GM21723 (cell line): ENCODE measurements around the gene PLCB1.

ENCODE experiments used
- ATAC-seq: cut with Tn5 transposase; IDR thresholded peaks from one replicate; pipeline ENCODE4 v1.9.1; 2021; ENCODE audit warnings: mild to moderate bottlenecking, moderate library complexity; ENCODE audit not compliant: unreplicated experiment

Gene PLCB1

DNA sequence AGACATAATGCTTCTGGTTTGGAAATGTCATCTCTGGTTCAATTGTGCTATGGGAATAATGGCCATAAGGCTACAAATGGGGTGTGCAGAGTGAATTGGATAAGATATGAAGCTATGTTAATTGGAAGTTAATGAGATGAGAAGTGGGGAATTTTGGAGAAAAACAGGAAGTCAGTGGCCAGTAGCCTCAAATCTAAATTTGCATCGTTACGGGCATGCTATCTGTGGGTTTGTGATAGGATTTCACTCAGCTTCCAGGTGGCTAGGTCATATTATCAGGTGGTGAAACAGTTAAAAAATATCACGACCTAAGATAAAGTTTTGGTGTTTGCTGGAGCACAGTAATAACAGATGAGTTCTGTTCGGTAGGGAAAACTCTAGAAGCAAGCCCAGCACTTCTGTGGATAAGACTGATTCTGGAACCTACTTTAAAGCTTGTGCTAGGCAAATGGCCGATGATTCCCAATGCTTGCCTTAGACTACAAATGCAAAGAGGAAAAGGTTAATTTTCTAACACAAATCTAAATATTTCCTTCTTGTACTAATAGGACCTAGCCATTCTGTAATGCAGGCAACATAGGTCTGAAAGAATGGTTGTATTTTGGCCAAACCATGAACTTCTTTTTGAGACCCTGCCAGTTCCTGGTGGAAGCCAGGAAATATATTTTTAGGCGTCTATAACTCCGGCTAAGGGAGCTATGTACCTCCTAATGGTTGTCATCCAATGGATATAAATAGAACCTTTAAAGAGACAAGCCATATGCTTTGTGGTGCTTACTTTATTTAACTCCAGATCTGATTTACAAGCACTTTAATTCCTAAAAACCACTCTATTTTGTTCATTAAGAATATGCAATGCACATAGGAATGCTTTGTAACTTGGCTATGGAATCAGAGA is 111.0 kb downstream of the PLCB1 start:
- no peak for ATAC-seq

- no peak for ATAC-seq
Measured at GRCh38 chr20:8244637-8245036, 112.6 kb downstream of the PLCB1 start.

DNA sequence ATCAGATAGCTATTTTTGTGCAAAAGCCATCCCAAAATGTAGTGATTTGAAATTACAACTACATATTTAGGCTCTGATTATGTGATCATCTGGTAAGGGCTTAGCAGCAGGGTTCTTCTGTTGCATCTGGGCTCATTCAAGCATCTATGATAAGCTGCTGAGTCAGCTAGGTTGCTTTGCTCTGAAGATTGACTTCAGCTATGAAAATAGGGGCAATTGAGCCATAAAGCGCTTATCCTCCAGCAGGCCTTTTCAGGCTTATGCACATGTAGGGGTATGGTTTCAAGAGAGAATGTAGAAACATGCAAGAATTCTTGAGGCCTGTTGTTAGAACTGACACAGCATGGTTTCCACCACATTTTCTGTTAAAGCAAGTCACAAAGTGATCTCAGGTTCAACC is 114.1 kb downstream of the PLCB1 start:
- no peak for ATAC-seq

DNA sequence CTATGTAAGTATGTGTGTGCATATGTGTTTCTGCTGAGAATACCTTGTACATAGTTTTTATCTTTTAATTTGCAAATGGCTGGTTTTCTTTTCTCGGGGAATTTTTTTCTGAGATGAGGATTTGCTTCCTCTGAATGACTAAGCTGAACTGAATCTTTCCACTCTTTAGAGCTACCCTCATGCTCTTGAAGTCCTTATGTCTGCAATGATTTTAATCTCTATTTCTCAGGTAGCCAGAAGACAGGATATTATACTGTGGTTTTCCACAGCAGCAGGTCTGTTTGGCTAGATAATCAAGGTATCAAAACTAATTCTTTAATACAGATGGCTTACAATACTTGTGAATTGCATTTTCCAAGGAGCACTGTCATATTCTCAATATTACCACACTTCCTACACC is 114.7 kb downstream of the PLCB1 start:
- ATAC-seq, result no peak

DNA sequence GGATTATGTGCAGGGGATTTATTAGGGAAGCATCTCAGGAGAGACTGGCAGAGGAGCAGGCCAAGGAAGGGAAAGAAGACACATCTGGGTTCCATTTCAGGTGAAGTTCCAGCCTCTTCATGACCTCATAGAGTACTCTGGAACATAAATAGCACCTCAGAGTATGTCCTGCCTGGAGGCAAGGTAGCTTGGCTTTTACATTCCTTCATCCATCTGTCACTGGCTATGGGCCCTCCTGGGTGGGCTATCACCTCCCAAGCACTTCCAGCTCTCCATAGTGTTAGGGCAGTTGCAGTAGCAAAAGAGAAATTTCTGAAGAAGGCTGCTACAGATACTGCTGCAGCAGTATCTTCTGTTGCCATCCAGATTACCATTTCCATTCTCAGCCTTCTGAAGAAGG is 116.0 kb downstream of the PLCB1 start:
- no peak for ATAC-seq

GRCh38 chr20:8249634-8250033 is 117.6 kb downstream of the PLCB1 start:
- no peak for ATAC-seq

GRCh38 chr20:8250539-8251200 is 118.6 kb downstream of the PLCB1 start:
- ATAC-seq, result no peak

GRCh38 chr20:8251201-8251575 is 119.1 kb downstream of the PLCB1 start:
- ATAC-seq, result no peak

- ATAC-seq, result no peak
Measured at GRCh38 chr20:8254911-8255582, 123.0 kb downstream of the PLCB1 start.

DNA sequence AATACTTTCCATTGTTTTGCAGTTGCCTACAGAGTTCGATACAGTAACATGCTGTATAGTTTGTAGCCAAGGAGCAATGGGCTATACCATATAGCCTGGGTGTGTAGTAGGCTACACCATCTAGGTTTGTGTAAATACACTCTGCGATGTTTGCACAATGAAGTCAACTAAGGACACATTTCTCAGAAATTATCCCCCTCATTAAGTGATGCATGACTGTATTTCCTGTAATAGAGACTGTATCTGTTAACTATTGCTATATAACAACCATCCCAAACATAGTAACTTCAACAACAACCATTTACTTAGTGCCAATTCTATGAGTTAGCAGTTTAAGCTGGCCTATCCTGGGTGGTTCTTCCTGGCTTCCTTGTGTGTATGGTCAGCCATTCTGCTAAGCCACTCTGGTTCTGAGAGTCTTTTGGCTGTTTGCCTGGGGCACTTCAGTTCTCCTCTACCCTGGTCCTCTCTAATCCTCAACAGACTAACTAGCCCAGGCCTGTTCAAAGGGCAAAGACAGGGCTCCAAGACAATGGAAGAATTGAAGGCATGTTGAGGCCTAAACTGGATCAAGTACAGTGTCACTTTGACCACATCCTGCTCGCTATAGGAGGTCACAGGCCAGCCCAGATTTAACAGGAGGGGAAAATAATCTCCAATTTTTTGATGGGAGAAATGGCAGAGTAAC is 124.0 kb downstream of the PLCB1 start:
- ATAC-seq, result no peak

DNA sequence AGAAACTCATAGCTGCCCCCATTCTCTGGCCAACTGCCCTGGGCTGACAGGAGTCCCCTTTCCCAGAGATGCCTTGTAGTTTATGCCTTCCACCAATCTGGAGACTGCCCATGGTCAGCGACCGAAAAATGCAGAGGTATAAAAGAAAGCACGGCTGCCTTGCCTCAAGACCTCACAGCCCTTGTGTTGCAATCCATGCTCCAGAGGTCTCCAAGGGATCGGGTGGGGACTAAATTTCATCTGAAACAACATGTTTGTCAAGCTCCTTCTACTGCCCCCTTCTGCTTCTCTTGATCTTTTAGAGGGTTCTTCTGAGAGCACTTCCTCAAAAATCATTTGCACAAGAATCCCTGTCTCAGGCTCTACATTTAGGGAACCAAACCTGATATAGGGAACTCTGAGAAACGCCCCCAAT is 128.8 kb downstream of the PLCB1 start:
- ATAC-seq, result no peak

DNA sequence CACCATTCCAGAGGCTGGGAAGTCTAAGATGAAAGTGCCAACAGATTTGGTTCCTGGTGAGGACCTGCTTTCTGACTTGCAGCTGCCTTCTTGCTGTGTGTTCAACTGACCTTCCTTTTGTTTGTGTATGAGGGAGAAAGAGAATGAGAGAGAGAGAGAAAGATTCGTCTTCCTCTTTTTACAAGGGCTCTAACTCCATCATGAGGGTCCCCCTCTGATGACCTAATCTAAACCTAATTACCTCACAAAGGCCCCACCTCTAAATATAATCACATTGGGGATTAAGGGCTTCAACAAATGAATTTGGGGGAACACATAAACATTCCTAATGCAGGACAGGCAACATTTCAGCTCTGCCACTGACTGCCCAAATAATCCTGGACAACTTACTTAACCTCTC is 130.7 kb downstream of the PLCB1 start:
- ATAC-seq, result no peak

DNA sequence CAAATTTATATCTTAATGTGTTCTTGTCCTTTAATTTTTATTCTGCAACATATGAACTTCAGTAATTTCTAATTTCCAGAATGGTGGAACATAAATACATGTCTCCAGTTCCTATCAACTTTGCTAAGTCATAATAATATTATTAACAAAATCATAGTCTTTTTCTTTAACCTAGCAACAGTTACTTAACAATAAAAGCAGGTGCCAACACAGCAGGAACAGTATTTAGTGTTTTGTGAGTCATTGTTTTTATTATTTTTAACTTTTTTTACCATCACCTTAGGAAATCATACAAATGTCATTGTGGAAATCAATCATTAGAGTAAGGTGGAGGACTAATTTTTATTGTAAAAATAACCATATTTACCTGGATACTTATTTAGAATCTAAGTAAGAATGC is 133.5 kb downstream of the PLCB1 start:
- no peak for ATAC-seq

GRCh38 chr20:8267009-8267408 is 134.9 kb downstream of the PLCB1 start:
- no peak for ATAC-seq

DNA sequence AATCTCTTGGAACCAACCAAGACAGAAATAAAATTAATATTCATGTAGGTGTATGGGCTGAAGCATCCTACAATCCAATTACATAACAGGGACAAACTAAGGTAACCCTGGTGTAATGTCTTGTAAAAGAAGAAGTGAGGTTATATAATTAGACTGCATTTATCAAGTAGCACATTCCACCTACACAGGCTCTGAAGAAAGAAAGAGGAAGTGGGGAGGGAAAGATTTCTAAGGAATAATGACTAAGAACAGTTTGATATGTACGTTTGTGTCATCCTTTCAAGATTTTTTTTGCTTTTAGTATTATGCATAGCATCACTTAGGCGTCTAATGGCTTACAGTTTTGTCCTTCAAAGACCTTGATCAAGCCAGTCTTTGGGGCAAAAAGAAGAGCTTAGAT is 139.7 kb downstream of the PLCB1 start:
- ATAC-seq, result no peak

GRCh38 chr20:8272766-8273165 is 140.7 kb downstream of the PLCB1 start:
- ATAC-seq, result no peak

GRCh38 chr20:8284902-8285301 is 152.8 kb downstream of the PLCB1 start:
- no peak for ATAC-seq

- ATAC-seq, result no peak
Measured at GRCh38 chr20:8287340-8287739, 155.3 kb downstream of the PLCB1 start.

- ATAC-seq, result no peak
Measured at GRCh38 chr20:8291200-8291599, 159.1 kb downstream of the PLCB1 start.

DNA sequence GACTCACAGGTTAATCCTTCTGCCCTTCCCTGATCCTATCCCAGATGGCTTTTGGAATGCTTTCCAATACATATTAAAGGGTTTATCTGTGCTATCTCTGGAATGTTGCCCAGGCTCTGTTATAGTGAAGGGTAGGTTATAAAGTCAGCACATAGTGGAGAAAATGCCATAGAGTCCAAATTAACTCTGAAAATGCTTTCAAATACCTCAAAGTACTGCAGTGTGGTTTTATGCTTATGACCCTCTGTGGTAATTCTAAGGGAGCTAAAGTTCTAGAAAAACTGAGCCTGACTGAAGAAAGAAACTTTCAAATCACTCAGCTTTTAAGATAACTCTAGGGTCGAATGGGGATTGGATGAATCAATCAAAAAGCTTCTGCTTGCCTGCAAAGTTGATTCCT is 159.8 kb downstream of the PLCB1 start:
- no peak for ATAC-seq

GRCh38 chr20:8292793-8293192 is 160.7 kb downstream of the PLCB1 start:
- ATAC-seq, result no peak
